Measurements from ENCODE around the gene RAB11FIP4.
A peak's percentile ranks its signal among the peaks of the same experiment; 100 is the strongest.

RAB11FIP4 gene

GRCh38 chr17:31552568-31552967 is 161.1 kb downstream of the RAB11FIP4 start:
- DNase-seq, result no peak

GRCh38 chr17:31553506-31553905 is 162.0 kb downstream of the RAB11FIP4 start:
- no peak for DNase-seq

GRCh38 chr17:31554930-31555329 is 163.5 kb downstream of the RAB11FIP4 start:
- DNase-seq, result no peak

- no peak for DNase-seq
Observed at GRCh38 chr17:31556969-31557645, 165.6 kb downstream of the RAB11FIP4 start.

GRCh38 chr17:31558748-31559583 is 167.5 kb downstream of the RAB11FIP4 start:
- peak; percentile 47 to 63 for DNase-seq

- DNase-seq, result no peak
Observed at GRCh38 chr17:31559584-31560501, 168.4 kb downstream of the RAB11FIP4 start.

GRCh38 chr17:31560616-31561235 is 169.3 kb downstream of the RAB11FIP4 start:
- DNase-seq, result no peak

- no peak for DNase-seq
Observed at GRCh38 chr17:31561469-31562375, 170.2 kb downstream of the RAB11FIP4 start.

GRCh38 chr17:31562376-31562840 is 170.9 kb downstream of the RAB11FIP4 start:
- no peak for DNase-seq

- DNase-seq, result no peak
Observed at GRCh38 chr17:31564291-31564690, 172.8 kb downstream of the RAB11FIP4 start.

GRCh38 chr17:31564883-31565301 is 173.4 kb downstream of the RAB11FIP4 start:
- DNase-seq, result no peak

GRCh38 chr17:31565652-31566051 is 174.2 kb downstream of the RAB11FIP4 start:
- DNase-seq, result no peak

- DNase-seq, result no peak
Observed at GRCh38 chr17:31566247-31566991, 174.9 kb downstream of the RAB11FIP4 start.

- no peak for DNase-seq
Observed at GRCh38 chr17:31566992-31567373, 175.5 kb downstream of the RAB11FIP4 start.

- DNase-seq, result no peak
Observed at GRCh38 chr17:31568121-31568520, 176.6 kb downstream of the RAB11FIP4 start.

GRCh38 chr17:31568539-31568938 is 177.1 kb downstream of the RAB11FIP4 start:
- DNase-seq, result no peak

- DNase-seq, result no peak
Observed at GRCh38 chr17:31570231-31570630, 178.8 kb downstream of the RAB11FIP4 start.

- DNase-seq, result no peak
Observed at GRCh38 chr17:31570951-31571892, 179.7 kb downstream of the RAB11FIP4 start.

GRCh38 chr17:31572341-31572740 is 180.9 kb downstream of the RAB11FIP4 start:
- no peak for DNase-seq
